Activated CD4-positive, alpha-beta T cell treated with anti-CD3 and anti-CD28 coated beads, Interleukin-10, Interleukin-2, amounts not matched to agents 100 ng/mL and 50 ng/mL, durations not matched to agents 16 hours and 8 hours (primary cell): ENCODE results near the gene WASHC2A.
"Not testable (repeated sequence)": the region's sequence is repeated elsewhere in the genome, so short reads cannot be mapped to it uniquely, and the experiment has no call there.

Experiments used
- DNase-seq: peaks from one replicate; pipeline ENCODE4 v3.0.0-alpha.2; 2020

Gene WASHC2A

DNA sequence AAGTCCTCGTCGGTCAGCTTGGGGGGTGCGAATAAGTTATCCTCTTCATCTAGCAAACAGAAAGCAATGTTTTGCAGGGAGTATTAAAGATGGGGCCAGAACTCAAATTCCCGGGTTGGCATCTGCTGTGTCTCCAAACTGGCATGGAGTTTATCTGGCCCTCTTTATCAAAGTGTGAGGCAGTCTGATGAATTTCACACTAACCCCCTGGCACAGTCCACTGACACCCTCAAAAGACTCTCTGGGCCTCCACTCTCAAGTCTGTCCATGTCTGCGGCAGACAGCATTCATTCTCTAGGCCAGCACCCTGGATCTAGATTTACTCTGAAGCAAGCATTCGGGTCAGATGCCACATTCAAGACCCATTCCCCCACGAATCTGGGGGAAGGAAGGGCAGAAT, 6.2 kb upstream of the WASHC2A start:
- not testable (repeated sequence) for DNase-seq

DNA sequence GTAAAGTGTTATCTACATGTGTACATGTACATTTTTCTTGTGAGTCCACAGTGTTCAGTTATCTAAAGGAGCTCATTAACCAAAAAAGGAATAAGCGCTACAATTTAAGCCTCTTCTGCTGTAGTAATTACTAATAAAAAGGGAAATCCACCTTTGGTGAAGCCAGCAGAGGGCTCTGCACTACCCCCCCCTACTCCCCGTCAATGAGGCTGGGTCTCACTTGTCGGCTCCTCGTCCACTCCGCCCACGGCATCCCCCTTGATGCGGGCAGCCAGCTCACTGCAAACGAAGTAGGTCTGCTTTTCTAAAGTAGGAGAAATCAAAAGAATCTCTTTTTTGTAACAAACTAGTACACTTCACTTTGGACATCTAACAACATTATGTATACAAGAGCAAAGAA, 4.7 kb upstream of the WASHC2A start:
- no peak for DNase-seq

DNA sequence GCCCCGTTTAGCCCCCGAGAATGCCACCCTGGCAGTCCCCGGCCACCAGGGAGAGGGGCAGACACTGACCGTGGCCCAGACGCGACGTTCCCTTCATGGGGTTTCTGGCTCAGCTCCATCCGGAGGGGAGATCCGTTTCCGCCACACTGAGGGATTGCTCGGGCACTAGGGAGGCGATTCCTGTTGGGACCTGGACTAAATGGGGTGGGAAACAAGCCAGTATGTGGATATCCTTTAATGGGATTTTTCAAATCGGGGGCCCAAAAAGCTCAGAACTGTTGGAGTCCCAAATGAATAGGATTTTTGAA, 552 bp downstream of the WASHC2A start:
- not testable (repeated sequence) for DNase-seq

DNA sequence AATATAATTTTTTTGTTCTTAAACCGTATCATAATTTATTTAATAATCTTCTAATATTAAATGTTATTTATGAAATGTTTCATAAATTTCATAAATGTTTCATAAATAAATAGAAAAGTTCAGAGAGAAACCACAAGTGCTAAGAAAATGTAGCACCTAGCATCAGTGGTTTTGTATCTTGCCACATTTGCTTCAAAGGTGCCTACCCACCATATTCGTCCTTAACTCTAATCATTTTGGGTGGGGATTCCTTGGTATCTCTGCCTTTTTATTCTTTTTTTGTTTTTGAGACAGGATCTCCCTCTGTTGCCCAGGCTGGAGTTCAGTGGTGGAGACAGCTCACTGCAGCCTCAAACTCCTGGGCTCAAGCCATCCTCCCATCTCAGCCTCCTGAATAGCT, 7.4 kb downstream of the WASHC2A start:
- DNase-seq: not testable (repeated sequence)

DNA sequence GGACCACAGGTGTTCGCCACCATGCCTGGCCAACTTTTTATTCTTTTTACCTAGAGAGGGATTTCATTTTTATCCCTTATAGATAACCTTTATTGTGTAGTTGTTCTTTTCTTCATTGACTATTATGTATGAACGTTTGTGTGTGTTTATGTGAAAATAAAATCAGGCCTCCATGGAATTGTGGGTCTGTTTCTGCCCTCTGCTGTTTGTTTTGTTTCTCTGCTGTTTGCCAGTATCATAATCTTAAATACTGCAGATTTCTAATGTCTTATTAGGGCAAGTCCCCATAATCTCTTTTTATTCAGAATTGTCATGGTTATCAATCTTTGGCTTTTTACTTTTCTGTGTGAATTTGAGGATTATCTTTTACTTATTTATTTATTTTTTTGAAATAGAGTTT, 7.8 kb downstream of the WASHC2A start:
- DNase-seq: not testable (repeated sequence)

DNA sequence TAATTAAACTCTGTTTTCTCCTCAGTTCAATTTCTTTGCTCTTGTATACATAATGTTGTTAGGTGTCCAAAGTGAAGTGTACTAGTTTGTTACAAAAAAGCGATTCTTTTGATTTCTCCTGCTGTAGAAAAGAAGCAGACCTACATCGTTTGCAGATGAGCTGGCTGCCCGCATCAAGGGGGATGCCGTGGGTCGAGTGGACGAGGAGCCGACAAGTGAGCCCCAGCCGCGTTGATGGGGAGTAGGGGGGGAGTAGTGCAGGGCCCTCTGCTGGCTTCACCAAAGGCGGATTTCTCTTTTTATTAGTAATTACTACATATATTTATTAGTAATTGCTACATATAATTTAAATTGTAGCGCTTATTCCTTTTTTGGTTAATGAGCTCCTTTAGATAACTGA, 23.6 kb downstream of the WASHC2A start:
- DNase-seq: not testable (repeated sequence)

DNA sequence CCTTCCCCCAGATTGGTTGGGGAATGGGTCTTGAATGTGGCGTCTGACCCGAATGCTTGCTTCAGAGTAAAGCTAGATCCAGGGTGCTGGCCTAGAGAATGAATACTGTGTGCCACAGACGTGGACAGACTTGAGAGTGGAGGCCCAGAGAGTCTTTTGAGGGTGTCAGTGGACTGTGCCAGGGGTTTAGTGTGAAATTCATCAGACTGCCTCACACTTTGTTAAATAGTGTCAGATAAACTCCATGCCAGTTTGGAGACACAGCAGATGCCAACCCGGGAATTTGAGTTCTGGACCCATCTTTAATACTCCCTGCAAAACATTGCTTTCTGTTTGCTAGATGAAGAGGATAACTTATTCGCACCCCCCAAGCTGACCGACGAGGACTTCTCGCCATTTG, 25.2 kb downstream of the WASHC2A start:
- not testable (repeated sequence) for DNase-seq

DNA sequence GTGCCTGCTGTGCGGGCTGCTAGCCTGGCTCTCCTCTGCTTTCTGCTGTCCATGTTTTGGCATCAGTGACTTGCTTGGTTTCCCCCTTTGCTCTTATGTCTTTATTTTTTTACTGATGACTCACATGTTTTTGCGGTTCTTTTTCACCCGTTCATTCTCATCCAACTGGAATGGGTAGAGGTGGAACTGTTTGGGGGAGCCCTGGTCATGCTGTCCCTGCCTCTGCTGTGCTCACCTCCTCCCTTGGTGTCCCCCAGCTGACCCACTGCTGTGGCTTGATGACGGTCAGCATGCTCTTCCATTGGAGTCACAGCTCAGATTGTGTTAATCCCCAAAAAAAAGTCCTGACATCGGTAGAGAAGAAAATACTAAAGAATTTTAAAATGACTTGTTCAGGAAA, 26.9 kb downstream of the WASHC2A start:
- not testable (repeated sequence) for DNase-seq

DNA sequence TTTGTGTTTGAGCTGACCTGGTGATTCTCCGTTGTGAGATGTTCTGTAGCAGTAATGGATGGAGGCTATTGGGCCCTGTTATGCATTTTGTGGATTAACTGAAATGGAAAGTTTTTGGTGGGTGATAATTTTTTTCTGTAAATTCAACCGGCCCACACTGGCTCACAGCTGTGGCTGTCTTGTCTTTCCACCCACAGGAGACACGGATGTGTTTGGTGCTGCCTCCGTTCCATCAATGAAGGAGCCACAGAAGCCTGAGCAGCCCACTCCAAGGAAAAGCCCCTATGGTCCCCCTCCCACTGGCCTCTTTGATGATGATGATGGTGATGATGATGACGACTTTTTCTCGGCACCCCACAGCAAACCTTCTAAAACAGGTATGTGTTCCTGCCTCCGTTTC, 27.6 kb downstream of the WASHC2A start:
- not testable (repeated sequence) for DNase-seq

DNA sequence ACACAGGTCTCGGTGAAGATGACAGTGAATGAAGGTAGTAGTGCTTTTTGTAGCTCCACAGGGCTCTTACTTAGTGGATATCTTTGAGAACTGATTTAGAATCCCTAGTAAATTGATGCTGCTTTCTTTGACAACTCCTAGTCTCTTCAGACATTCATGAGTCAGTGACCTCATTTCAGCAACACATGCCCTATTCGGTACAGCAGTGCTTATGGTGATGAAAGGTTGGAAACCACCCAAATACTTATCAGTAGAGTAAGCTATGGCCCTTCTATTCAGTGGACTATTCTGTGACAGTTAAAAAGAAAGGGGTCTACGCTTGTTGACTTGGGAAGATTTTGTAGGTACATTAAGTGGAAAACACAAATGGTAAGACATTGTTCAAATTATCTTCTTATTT, 29.0 kb downstream of the WASHC2A start:
- DNase-seq: not testable (repeated sequence)

DNA sequence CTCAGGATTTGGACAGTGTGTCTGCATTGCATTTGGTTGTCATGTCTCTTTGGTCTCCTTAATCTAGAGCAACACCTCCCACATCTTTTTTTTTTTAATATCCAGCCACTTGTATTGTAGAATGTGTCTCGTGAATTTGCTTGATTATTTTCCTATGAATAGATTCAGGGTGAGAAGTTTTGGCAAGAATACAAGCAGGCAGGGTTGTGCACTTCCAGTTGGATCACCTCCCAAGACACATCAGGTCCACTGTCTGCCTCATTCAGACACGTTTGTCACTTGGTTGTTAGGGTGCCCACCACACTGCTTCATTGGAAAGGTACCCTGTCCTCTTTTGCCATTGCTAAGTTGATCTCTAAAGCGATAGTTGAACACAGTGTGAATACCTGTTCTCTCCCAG, 30.9 kb downstream of the WASHC2A start:
- DNase-seq: not testable (repeated sequence)

DNA sequence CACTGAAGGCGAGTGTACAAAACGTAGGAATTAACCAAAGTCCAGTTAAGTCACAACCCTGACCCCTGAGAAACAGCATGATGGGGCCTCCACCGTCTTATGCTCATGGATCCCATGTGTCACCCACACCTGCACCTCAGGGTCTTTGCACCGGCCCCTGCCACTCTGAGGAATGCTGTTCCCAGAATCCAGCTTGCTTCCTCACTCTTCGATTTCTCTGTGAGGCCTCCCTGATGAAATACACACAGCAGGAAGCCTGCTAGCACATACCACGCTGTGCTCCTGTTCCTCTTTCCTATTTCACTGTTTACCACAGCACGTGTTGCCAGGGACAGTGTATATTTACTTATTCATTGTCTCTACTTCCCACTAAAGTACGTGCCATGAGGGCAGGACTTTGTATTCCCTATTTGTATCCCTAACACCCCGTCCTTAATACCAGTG, 33.4 kb downstream of the WASHC2A start:
- not testable (repeated sequence) for DNase-seq

DNA sequence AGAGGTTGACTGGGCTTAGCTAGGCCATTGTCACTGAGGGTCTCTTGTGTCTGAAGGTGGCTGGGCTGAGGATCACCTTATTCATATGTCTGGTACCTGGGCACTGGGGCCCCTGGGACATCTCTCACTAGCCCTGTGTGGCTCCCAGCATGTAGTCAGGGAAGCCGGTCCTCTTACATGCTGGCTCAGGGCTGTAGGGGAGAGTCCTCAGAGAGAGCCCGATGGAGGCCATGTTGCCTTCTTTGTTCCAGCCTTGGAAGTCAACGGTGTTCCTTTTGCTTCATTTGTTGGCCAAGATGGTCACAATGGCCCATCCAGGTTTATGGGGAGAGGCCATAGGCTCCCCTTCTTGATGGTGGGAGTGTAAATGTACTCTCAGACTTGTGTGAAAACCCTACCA, 34.0 kb downstream of the WASHC2A start:
- not testable (repeated sequence) for DNase-seq

DNA sequence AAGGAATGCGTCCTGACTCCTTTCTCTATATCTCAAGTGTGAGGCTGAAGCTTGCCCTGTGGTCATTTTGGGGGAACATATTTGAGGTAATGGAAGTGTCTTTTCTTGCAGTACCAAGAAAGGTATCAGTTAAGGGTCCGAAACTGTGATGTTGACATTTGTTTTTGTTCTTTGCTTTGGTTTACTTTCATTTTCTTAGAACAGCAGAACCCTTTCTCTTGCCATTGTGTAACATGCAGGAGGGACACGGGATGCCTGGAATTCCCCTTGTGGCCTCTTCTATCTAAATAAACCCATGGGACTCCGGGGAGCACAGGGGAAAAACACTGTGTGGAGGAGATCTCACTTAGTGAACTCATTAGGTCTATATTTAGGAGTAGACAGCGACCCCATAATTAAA, 34.5 kb downstream of the WASHC2A start:
- not testable (repeated sequence) for DNase-seq

DNA sequence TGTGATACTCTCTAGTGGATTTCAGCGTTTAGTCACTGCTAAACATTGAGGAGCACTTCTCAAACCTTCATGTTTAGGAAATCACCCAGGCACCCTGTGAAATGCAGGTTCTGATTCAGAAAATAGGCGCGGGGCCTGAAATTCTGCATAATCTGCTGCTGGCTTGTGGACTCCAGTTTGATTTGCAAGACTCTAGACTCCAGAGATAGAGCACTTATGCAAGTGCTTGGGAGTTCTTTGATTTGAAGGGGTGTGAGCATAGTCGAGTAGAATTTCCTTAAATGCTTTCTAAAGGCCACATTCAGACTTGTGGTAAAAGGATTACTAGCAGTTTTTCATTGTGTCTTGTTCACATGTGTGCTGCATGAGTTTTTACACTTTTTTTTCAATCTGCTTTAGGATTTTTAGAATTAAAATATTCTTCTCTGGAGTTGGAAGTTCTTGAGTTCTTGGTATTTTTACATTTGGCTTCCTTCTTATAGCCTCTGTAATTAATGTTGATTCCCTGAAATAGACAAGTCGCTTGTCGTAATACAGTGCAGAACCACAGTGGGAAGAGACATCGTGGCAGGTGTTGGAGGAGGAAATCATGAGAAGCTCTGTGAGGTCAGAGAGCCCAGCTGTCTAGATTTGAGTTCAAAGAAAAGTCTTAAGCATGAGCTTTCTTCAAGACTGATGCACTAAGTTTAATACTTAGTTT, 41.4 kb downstream of the WASHC2A start:
- not testable (repeated sequence) for DNase-seq

DNA sequence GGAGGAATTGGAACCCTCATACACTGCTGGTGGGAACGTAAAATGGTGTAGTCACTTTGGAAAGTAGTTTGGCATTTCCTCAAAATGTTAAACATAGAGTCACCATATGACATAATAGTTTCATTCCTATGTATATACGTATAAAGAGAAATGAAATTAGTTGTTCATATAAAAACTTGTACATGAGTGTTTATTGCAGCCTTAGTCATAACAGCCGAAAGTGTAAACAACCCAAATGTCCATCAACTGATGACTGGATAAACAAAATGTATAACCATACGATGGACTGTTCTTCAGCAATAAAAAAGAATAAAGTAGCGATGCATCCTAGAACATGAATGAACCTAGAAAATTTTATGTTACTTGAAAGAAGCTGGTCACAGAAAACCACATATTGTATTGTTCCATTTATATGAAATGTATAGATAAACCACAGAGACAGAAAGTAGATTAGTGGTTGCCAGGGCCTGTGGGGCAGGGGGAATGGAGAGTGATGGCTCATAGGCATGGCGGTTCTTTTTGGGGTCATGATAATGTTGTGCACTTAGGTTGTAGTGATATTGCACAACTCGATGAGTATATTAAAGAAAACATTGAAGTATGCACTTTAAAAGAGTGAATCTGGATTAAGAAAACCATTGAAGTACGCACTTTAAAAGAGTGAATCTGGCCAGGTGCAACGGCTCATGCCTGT, 44.8 kb downstream of the WASHC2A start:
- DNase-seq: not testable (repeated sequence)

DNA sequence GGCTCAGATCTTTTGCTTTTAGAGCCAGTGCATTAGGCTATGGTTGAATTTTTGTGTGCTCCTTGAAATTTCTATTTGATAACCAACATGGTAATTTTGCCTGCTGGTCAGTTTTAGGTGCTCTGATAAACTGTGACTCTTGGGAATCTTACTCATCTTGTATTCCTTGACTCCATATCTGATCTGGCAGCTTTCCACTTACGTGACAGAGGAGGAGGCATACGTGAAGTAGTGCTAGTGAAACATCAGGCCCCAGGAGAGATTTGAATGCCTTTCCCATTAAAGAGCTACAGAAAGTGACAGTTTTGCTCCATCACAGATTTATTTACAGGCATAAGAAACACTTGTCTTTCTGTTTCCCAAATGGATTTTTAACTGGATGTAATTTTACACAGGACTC, 59.0 kb downstream of the WASHC2A start:
- DNase-seq: not testable (repeated sequence)

DNA sequence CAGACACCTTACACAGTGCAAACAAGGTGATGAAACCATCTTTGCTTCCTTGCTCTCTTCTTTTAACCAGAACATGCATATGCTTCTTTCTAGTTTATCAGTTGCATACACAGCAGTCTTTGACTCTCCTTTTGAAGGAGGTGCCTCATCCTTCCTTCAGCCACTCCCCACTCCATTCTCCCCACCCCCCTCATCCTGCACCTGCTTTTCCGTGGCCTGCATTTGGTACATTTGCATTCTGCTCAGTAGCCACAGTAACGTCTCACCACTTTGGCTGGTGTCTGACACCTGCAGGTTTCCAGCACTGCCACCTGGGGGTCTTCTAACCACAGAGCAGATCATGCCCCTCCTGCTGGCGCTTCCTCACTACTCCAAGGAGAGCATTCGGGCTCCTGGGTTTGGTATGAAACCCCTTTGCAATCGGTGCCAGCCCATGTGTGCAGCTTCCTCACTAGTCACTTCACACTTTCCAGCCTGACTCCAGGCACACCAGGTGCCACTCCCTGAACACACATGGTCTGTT, 60.1 kb downstream of the WASHC2A start:
- DNase-seq: not testable (repeated sequence)

DNA sequence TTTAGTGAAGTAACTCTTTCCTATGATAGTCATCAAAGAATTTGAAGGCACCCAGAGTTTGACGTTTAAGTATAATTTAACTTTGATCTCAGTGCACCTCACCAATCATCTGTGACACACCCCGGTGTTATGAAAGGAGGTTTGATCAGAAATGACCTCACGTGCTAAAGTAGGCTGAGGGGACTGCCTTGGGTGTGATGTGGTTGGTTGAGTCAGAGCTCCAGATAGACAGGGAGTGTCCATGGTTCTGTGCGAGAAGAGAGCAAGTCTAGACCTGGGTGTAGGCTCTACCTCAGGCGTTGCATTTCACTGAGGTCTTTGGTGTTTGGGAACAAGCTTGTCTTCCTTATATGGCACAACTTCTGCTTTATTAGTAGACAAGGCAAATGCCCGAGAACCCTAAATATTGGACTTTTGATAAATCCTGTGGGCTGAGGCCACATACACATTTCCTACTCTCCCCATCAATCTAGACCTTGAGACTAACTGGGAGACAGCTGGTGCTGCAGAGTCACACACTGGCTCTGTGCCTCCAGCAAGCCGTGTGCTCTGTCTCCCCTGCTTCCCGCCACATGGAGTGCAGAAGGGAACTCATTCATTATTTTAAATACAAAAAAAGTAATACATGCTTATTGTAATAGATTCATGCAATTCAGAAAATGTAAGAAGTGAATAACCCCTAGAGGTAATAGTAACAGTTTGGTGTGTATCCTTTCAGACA, 63.7 kb downstream of the WASHC2A start:
- not testable (repeated sequence) for DNase-seq

DNA sequence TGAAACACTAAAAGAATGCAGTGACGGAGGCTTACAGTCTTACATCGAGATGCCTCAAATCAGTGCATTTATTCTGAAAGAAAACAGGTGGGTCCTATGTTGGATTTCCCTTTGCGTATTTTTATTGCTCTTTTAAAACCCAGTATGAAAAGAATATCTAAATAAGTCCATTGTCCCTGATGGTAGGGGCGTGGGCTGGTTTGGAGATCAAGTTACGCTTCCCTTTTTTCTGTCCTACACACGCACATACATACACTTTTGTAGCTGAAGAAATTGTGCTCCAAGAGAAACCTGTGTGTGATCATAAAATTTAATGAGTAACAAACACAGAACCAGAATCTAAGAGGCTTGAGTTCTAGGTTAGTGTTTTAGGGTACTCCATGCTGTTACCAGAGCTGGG, 64.6 kb downstream of the WASHC2A start:
- DNase-seq: not testable (repeated sequence)

DNA sequence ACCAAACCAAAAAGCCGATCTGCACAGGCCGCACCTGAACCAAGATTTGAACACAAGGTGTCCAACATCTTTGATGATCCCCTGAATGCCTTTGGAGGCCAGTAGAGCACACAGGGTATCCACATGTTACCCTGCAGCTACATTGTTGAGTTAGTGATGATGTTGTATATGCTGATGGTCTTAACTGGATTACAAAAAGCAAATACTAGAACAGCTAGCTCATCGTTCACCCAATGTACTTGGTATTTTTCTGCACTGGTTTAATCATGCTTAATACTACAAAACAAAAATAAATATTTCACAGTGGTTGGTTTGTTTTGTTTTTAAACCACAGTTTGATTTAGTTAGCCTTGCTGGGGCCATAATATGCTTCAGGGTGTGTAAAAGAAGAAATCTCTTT, 65.1 kb downstream of the WASHC2A start:
- not testable (repeated sequence) for DNase-seq

DNA sequence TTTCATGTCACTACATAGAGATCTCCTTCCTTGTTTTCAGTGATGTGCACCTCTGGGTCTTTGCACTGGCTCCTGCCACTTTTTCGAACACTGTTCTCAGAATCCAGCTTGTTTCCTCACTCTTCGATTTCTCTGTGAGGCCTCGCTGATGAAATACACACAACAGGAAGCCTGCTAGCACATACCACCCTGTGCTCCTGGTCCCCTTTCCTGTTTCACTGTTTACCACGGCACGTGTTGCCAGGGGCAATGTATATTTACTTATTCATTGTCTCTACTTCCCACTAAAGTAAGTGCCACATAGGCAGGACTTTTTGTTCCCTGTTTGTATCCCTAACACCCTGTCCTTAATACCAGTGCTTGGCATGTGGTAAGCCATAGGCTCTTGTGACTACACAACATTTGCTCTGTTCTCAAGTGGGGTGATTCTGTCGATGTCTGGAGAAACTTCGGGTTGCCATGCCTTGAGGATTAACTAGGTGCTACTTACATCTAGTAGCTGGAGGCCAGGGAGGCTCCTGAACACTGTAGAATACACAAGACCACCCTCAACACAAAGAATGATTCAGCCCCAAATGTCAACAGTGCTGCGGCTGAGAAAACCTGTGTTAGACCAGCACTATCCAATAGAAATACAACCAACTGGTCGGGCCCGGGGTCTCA, 75.9 kb downstream of the WASHC2A start:
- not testable (repeated sequence) for DNase-seq

DNA sequence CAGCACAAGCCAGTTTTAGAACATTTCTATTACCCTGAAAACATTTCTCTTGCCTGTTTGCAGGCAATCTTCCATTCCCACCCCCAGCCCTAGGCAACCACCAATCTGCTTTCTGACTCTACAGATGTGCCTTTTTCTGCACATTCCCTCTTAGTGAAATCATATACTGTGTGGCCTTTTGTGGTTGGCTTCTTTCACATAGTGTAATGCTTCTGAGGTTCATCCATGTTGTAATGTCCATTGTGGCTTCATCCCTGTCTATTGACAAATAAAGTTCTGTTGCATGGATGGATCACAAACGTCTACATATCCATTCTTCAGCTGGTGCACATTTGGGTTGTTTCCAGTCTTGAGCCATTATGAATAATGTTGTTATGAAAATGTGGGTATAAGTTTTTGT, 77.8 kb downstream of the WASHC2A start:
- not testable (repeated sequence) for DNase-seq
